ENCODE measurements around the gene DCDC2C. TPM values are rescaled to one million over a fixed set of nuclear protein-coding genes. Genes with fewer than 3 reads are reported as not detected.

Gene DCDC2C
- total and polyA plus RNA-seq, 2 donors (not counting 3 experiments of a cell fraction or from before 2014, with no cell fraction given), result not detected

- Histone ChIP-seq H3K4me3 (replicated peaks in 1 of 3; ENCODE audit: insufficient read depth in 1 of 3, low read depth in 1 of 3, low read length in 3 of 3) (no peak overlapping the region), H3K9me1 (replicated peaks; ENCODE audit: control insufficient read depth, extremely low read depth, insufficient read depth, low read length) (no peaks in the 10 kb centered on the region), H3K27me3 (ENCODE audit: control insufficient read depth in 2 of 2, insufficient read depth in 2 of 2, low read length in 2 of 2) (no peaks in the 10 kb centered on the region), H3K9ac (replicated peaks; ENCODE audit: extremely low read depth, insufficient read depth, low read length) (no peak overlapping the region), H3K4me2 (ENCODE audit: insufficient read depth, low read length) (no peak overlapping the region), H3K36me3 (ENCODE audit: control insufficient read depth in 2 of 2, extremely low read depth in 1 of 2, insufficient read depth in 2 of 2, low read length in 2 of 2) (no peaks in the 10 kb centered on the region), H3K9me3 (replicated peaks; ENCODE audit: control insufficient read depth, insufficient read depth, low read length) (no peaks in the 10 kb centered on the region), H4K20me1 (replicated peaks; ENCODE audit: control insufficient read depth, extremely low read depth, insufficient read depth, low read length) (no peaks in the 10 kb centered on the region), H2AFZ (ENCODE audit: low read depth, low read length) (no peak overlapping the region), H3K27ac (ENCODE audit: insufficient read depth, low read depth, low read length) (no peak overlapping the region), H3K79me2 (ENCODE audit: control insufficient read depth, insufficient read depth, low read length) (no peaks in the 10 kb centered on the region), H3K4me1 (ENCODE audit: control insufficient read depth, extremely low read depth, insufficient read depth, low read length) (no peaks in the 10 kb centered on the region)
- intact Hi-C loops (cut with micrococcal nuclease) (no loop called here), dilution Hi-C loops (cut with MboI; ENCODE audit: extremely low pct_ligation_motif_present, low sequenced_read_pairs) (no loop called here)
- ChIA-PET CTCF (no interaction called here), POLR2A (no interaction called here)
- TF ChIP-seq GATA2 (IDR thresholded peaks at IDR 0.05; ENCODE audit: insufficient read depth, insufficient read length, low read depth, low read length) (no peak), JUN (IDR thresholded peaks at IDR 0.05; ENCODE audit: borderline replicate concordance, insufficient read depth, insufficient read length, low read depth) (no peak), POLR2A (IDR thresholded peaks at IDR 0.05; ENCODE audit: low read depth, low read length) (no peak), MAX (IDR thresholded peaks at IDR 0.05; ENCODE audit: insufficient read depth, insufficient read length) (no peak), FOS (IDR thresholded peaks at IDR 0.05; ENCODE audit: borderline replicate concordance, insufficient read depth, low read length) (no peak), POLR2AphosphoS5 (IDR thresholded peaks at IDR 0.05; ENCODE audit: insufficient read depth, low read depth, low read length) (no peak), MYC (IDR thresholded peaks at IDR 0.05; ENCODE audit: low read depth, low read length) (no peak), EZH2 (IDR thresholded peaks at IDR 0.05; ENCODE audit: borderline replicate concordance, low read depth, low read length, severe bottlenecking) (no peak), CTCF (IDR thresholded peaks at IDR 0.05; ENCODE audit: extremely low read depth in 1 of 2, insufficient read depth in 1 of 2, low read depth in 1 of 2, low read length in 2 of 2) (no peak)
- FAIRE-seq (no peak), DNase-seq (ENCODE audit: low read depth, low spot score) (no peak)
- BruUV-seq (replicated peaks), result no TSS peak
Measured at GRCh38 chr2:3696545-3696944, 6.8 kb upstream of the DCDC2C start.
